Measurements from ENCODE around the gene KDM4B. TPM values are rescaled to one million over a fixed set of nuclear protein-coding genes. Genes with fewer than 3 reads are reported as not detected.

KDM4B gene
- total and polyA plus RNA-seq, 7 donors, result 9.3 to 45.9 (median 29.5) TPM

- Histone ChIP-seq H3K4me1 (no peaks in the 10 kb centered on the region), H3K27me3 (ENCODE audit: insufficient read depth in 3 of 3, low read length in 2 of 3) (no peaks in the 10 kb centered on the region), H3K9me3 (no peaks in the 10 kb centered on the region), H3K4me3 (no peak overlapping the region), H3K36me3 (ENCODE audit: insufficient read depth in 1 of 2, low read depth in 1 of 2) (peaks cover 0 to 27% of the 10 kb centered on the region in 2 donors), H3K27ac (no peak overlapping the region)
- intact Hi-C loops (cut with DNase I), result no loop called here
- no peak for TF ChIP-seq CTCF (IDR thresholded peaks at IDR 0.05)
- ATAC-seq, result no peak
- WGBS, 3 donors, result 87 to 90% (median 88%) methylated on average over 14 of the region's 14 CpGs
- DNase-seq, result no peak
Measured at GRCh38 chr19:5013761-5014160, 44.8 kb downstream of the KDM4B start.

DNA sequence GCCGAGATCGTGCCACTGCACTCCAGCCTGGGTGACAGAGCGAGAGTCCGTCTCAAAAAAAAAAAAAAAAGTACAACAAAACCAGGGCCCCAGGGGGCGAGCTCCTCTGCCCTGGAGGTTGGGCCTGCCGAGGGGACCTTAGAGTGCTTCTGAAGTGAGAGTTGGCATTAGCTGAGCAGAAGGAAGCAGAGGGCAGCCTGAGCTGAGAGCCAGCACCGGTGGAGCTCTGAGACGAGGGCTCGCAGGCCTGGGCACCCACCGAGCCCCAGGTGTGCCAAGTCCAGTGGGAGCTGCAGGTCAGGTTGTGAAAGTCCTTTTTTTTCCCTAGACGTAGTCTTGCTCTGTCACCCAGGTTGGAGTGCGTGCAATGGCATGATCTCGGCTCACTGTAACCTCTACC lies 46.0 kb downstream of the KDM4B start:
- Histone ChIP-seq H3K4me1 (no peaks in the 10 kb centered on the region), H3K27ac (no peak overlapping the region), H3K9me3 (no peaks in the 10 kb centered on the region), H3K4me3 (no peak overlapping the region), H3K27me3 (ENCODE audit: insufficient read depth in 3 of 3, low read length in 2 of 3) (no peaks in the 10 kb centered on the region), H3K36me3 (ENCODE audit: insufficient read depth in 1 of 2, low read depth in 1 of 2) (peaks cover 0 to 28% of the 10 kb centered on the region in 2 donors)
- no peak for TF ChIP-seq CTCF (IDR thresholded peaks at IDR 0.05)
- intact Hi-C loops (cut with DNase I), result no loop called here
- WGBS, 3 donors, result 95 to 96% (median 95%) methylated on average over 9 to 13 of the region's 13 CpGs
- ATAC-seq (no peak), DNase-seq (no peak)

- TF ChIP-seq CTCF (IDR thresholded peaks at IDR 0.05), result no peak
- H3K36me3 ChIP-seq (ENCODE audit: insufficient read depth in 1 of 2, low read depth in 1 of 2), result peaks cover 0 to 32% of the 10 kb centered on the region in 2 donors
- H3K4me3 ChIP-seq, result no peak overlapping the region
- DNase-seq (no peak), ATAC-seq (no peak)
- no peaks in the 10 kb centered on the region for H3K9me3 ChIP-seq
- H3K27ac ChIP-seq, result no peak overlapping the region
- intact Hi-C loops (cut with DNase I), result no loop called here
- no peaks in the 10 kb centered on the region for H3K27me3 ChIP-seq (ENCODE audit: insufficient read depth in 3 of 3, low read length in 2 of 3)
- 64 to 80% (median 77%) methylated on average over 16 of the region's 16 CpGs for WGBS, 3 donors
- no peaks in the 10 kb centered on the region for H3K4me1 ChIP-seq
Measured at GRCh38 chr19:5016268-5016667, 47.4 kb downstream of the KDM4B start.

- Histone ChIP-seq H3K36me3 (ENCODE audit: insufficient read depth in 1 of 2, low read depth in 1 of 2) (peaks cover 0 to 32% of the 10 kb centered on the region in 2 donors), H3K4me1 (no peaks in the 10 kb centered on the region), H3K27me3 (ENCODE audit: insufficient read depth in 3 of 3, low read length in 2 of 3) (no peaks in the 10 kb centered on the region), H3K4me3 (no peak overlapping the region), H3K9me3 (no peaks in the 10 kb centered on the region), H3K27ac (no peak overlapping the region)
- peak in 2 of 4 donors; percentile 19 to 40 for ATAC-seq
- intact Hi-C loops (cut with DNase I), result no loop called here
- DNase-seq, result no peak
- 85 to 92% (median 90%) methylated on average over 14 of the region's 14 CpGs for WGBS, 3 donors
- no peak for TF ChIP-seq CTCF (IDR thresholded peaks at IDR 0.05)
Measured at GRCh38 chr19:5016781-5017180, 47.9 kb downstream of the KDM4B start.

DNA sequence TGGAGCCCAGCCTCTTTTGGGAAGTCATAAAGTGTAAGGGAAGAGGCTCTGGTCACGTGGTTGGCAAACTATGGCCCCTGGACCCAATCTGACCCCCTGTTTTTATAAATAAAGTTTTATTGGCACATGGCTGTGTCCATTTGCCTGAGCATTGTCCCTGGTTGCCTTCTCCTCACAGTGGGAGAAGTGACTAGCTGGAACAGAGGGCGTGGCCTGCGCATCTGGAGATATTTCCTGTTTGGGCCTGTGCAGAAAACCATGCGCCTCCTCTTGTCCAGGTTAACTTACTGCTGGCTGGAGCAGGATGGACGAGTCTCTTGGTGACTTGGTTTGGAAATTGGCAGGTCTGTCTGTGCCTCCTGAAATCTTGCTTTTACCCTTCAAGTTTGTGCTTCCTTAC lies 48.3 kb downstream of the KDM4B start:
- TF ChIP-seq CTCF (IDR thresholded peaks at IDR 0.05), result no peak
- H3K27ac ChIP-seq, result no peak overlapping the region
- H3K36me3 ChIP-seq (ENCODE audit: insufficient read depth in 1 of 2, low read depth in 1 of 2), result peaks cover 0 to 32% of the 10 kb centered on the region in 2 donors
- no peak for DNase-seq
- H3K4me3 ChIP-seq, result no peak overlapping the region
- H3K9me3 ChIP-seq, result no peaks in the 10 kb centered on the region
- peaks cover under 1% of the 10 kb centered on the region for H3K4me1 ChIP-seq
- intact Hi-C loops (cut with DNase I), result no loop called here
- 87 to 93% (median 89%) methylated on average over 5 of the region's 5 CpGs for WGBS, 3 donors
- H3K27me3 ChIP-seq (ENCODE audit: insufficient read depth in 3 of 3, low read length in 2 of 3), result no peaks in the 10 kb centered on the region
- ATAC-seq, result no peak

Measured in psoas muscle (tissue), 8 donors.